Measurements from ENCODE around the gene STRADB. TPM values are rescaled to one million over a fixed set of nuclear protein-coding genes. Genes with fewer than 3 reads are reported as not detected.

STRADB gene
- 35.8 and 38.3 TPM in 2 replicates for total RNA-seq

DNA sequence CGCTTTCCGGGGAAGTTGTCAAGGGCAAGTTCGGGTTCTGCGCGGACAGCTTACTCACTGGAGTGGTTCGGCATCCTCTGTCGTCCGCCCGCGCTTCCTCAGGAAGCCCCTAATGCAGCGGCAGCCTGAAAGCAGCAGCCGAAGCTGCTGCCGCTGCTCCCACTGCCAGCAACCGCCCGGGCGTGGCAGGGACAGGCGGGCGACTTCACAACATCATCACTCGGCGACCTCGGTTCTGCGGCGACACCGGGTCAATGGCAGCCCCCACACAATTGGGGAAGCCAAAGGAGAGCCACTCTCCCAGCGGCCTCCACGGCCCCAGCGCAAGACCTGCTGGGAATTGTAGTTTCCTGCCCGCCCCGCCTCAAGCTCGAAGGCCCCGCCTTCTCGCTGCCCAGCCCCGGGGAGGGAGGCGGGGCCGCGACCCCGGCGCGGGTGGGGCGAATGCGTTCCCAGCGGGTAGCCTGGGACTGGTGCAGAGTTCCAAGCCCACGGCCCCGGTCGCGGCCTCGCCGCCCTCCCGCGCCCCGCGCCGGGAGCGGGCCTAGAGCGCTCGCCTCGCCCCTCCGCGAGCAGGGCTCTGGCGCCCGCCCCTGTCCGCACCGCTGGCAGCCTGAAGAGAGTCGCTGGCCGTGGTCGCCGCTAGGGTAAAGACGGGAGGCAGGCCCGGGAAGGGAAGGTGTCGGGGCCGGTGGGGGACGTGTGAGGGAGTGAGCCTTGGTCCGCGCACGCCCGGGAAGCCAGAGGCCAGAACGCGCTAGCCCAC, at the start of gene STRADB, which contains the start of gene TRAK2:
Gene STRADB (plus strand): TSS at position 449 of the 766 bp plus-strand sequence. CDS start 3,101 bp downstream, outside the sequence.
Gene TRAK2 (minus strand): TSS at position 167 of the 766 bp plus-strand sequence. CDS start 30,951 bp downstream, outside the sequence.

Other genes with a start within 250 kb of the STRADB start
- 18.9 and 27.9 TPM in 2 replicates for gene CASP8, start 191.2 kb upstream of the STRADB start, total RNA-seq
- gene FLACC1, start 94.4 kb upstream of the STRADB start, total RNA-seq, result 1.6 and 1.8 TPM in 2 replicates
- 85.3 and 101 TPM in 2 replicates for gene TRAK2, start 282 bp upstream of the STRADB start, total RNA-seq
- 37.0 and 39.5 TPM in 2 replicates for gene TMEM237, start 191.8 kb downstream of the STRADB start, total RNA-seq
- 1.7 and 2.0 TPM in 2 replicates for gene MPP4, start 246.9 kb downstream of the STRADB start, total RNA-seq